ENCODE measurements around the gene AOAH. TPM values are rescaled to one million over a fixed set of nuclear protein-coding genes. Genes with fewer than 3 reads are reported as not detected.

AOAH gene
- total and polyA plus RNA-seq, 7 donors = 3.8 to 61.3 (median 16.2) TPM

GRCh38 chr7:36567699-36568451 is 156.4 kb downstream of the AOAH start:
- WGBS, 2 donors = 93% methylated on average over 7 of the region's 7 CpGs
- no peak for TF ChIP-seq EP300 (IDR thresholded peaks at IDR 0.05)
- TF ChIP-seq POLR2A (IDR thresholded peaks at IDR 0.05) = no peak
- no peak for TF ChIP-seq POLR2AphosphoS5 (IDR thresholded peaks at IDR 0.05)
- no peak for TF ChIP-seq CTCF (IDR thresholded peaks at IDR 0.05)

GRCh38 chr7:36565792-36566356 is 158.4 kb downstream of the AOAH start:
- Histone ChIP-seq H3K9me3 (no peaks in the 10 kb centered on the region), H3K36me3 (no peaks in the 10 kb centered on the region), H3K4me3 (no peak overlapping the region), H3K27me3 (no peaks in the 10 kb centered on the region), H3K4me1 (peaks cover 0 to 15% (median 0%) of the 10 kb centered on the region in 4 donors), H3K27ac (no peak overlapping the region)
- 72 to 77% methylated on average over 5 of the region's 5 CpGs for WGBS, 2 donors
- DNase-seq = no peak
- intact Hi-C loops (cut with DNase I) = no loop called here
- no peak for TF ChIP-seq EP300 (IDR thresholded peaks at IDR 0.05)
- no peak for TF ChIP-seq POLR2A (IDR thresholded peaks at IDR 0.05)
- TF ChIP-seq POLR2AphosphoS5 (IDR thresholded peaks at IDR 0.05) = no peak
- no peak for TF ChIP-seq CTCF (IDR thresholded peaks at IDR 0.05)

More at GRCh38 chr7:36567699-36568451, 156.4 kb downstream of the AOAH start:
- H3K9me3 ChIP-seq = no peaks in the 10 kb centered on the region
- no peak overlapping the region for H3K4me3 ChIP-seq
- intact Hi-C loops (cut with DNase I) = no loop called here
- no peaks in the 10 kb centered on the region for H3K36me3 ChIP-seq
- no peak for DNase-seq
- H3K27ac ChIP-seq = no peak overlapping the region
- H3K27me3 ChIP-seq = no peaks in the 10 kb centered on the region
- peaks cover 0 to 15% (median 0%) of the 10 kb centered on the region in 4 donors for H3K4me1 ChIP-seq

GRCh38 chr7:36564489-36564888 is 159.8 kb downstream of the AOAH start:
- no peaks in the 10 kb centered on the region for H3K27me3 ChIP-seq
- intact Hi-C loops (cut with DNase I) = no loop called here
- H3K4me3 ChIP-seq = no peak overlapping the region
- no peaks in the 10 kb centered on the region for H3K9me3 ChIP-seq
- H3K4me1 ChIP-seq = peaks cover 0 to 15% (median 0%) of the 10 kb centered on the region in 4 donors
- H3K27ac ChIP-seq = peak overlapping the region in 2 of 4 donors; percentile 0 to 30
- no peak for DNase-seq
- WGBS, 2 donors = 90 to 95% methylated on average over 2 of the region's 2 CpGs
- no peaks in the 10 kb centered on the region for H3K36me3 ChIP-seq
- TF ChIP-seq POLR2A (IDR thresholded peaks at IDR 0.05) (no peak), EP300 (IDR thresholded peaks at IDR 0.05) (no peak), POLR2AphosphoS5 (IDR thresholded peaks at IDR 0.05) (no peak), CTCF (IDR thresholded peaks at IDR 0.05) (no peak)

GRCh38 chr7:36563706-36564327 is 160.5 kb downstream of the AOAH start:
- Histone ChIP-seq H3K4me1 (peaks cover 0 to 15% (median 0%) of the 10 kb centered on the region in 4 donors), H3K9me3 (no peaks in the 10 kb centered on the region), H3K36me3 (no peaks in the 10 kb centered on the region), H3K4me3 (no peak overlapping the region), H3K27me3 (no peaks in the 10 kb centered on the region), H3K27ac (peak overlapping the region in 3 of 4 donors; percentile 0 to 30 (median 21))
- no peak for DNase-seq
- TF ChIP-seq POLR2A (IDR thresholded peaks at IDR 0.05) = no peak
- TF ChIP-seq EP300 (IDR thresholded peaks at IDR 0.05) = no peak
- TF ChIP-seq CTCF (IDR thresholded peaks at IDR 0.05) = no peak
- no peak for TF ChIP-seq POLR2AphosphoS5 (IDR thresholded peaks at IDR 0.05)
- 45 to 52% methylated on average over 1 of the region's 1 CpG for WGBS, 2 donors
- intact Hi-C loops (cut with DNase I) = no loop called here

Data from sigmoid colon (tissue), 7 donors.